HG02763 (cell line): ENCODE results near the gene NCCRP1.
"Not testable (repeated sequence)": the region's sequence is repeated elsewhere in the genome, so short reads cannot be mapped to it uniquely, and the experiment has no call there.

Source experiments
- ATAC-seq: cut with Tn5 transposase; IDR thresholded peaks from one replicate; pipeline ENCODE4 v1.9.1; 2021; ENCODE audit warnings: mild to moderate bottlenecking, moderate library complexity; ENCODE audit not compliant: unreplicated experiment

NCCRP1 gene

GRCh38 chr19:39243741-39244140, 47.0 kb downstream of the NCCRP1 start:
- ATAC-seq, result not testable (repeated sequence)

GRCh38 chr19:39244410-39245100, 47.8 kb downstream of the NCCRP1 start, which contains the start of gene IFNL3:
TSS of gene IFNL3 (minus strand) at chr19:39245006. CDS start at chr19:39244967, 39 bp downstream.
- ATAC-seq, result not testable (repeated sequence)

GRCh38 chr19:39245166-39245565, 48.4 kb downstream of the NCCRP1 start:
- ATAC-seq, result not testable (repeated sequence)

- no peak for ATAC-seq
Measured at GRCh38 chr19:39246951-39247669, 50.3 kb downstream of the NCCRP1 start.

- no peak for ATAC-seq
Measured at GRCh38 chr19:39247701-39248664, 51.2 kb downstream of the NCCRP1 start.

GRCh38 chr19:39248806-39249205, 52.0 kb downstream of the NCCRP1 start, which contains the start of gene IFNL4:
TSS of gene IFNL4 (minus strand) at chr19:39248856.
- no peak for ATAC-seq

- no peak for ATAC-seq
Measured at GRCh38 chr19:39251081-39251480, 54.3 kb downstream of the NCCRP1 start.
